Measurements from ENCODE around the gene KIR2DL4.
"Not testable (repeated sequence)": the region's sequence is repeated elsewhere in the genome, so short reads cannot be mapped to it uniquely, and the experiment has no call there.

- not testable (repeated sequence) for TF ChIP-seq CTCF (conservative IDR thresholded peaks at IDR 0.05 in 1 of 2, IDR thresholded peaks at IDR 0.05 in 1 of 2; ENCODE audit: extremely low read depth in 1 of 2, insufficient read depth in 1 of 2, low read depth in 1 of 2, low read length in 2 of 2); EZH2 (IDR thresholded peaks at IDR 0.05; ENCODE audit: borderline replicate concordance, low read length)
Measured at GRCh38 chr19:54863459-54863858, 60.0 kb downstream of the KIR2DL4 start.

All from mammary epithelial cell (primary cell).